DMS153 treated with DMSO at 0.1 percent for 48 hours (cell line): ENCODE measurements around the gene UXS1.
"Not testable (repeated sequence)": the region's sequence is repeated elsewhere in the genome, so short reads cannot be mapped to it uniquely, and the experiment has no call there.

Source experiments
- DNase-seq: peaks from one replicate; lab custom pipeline; 2025; ENCODE audit not compliant: unreplicated experiment; lab: John Stamatoyannopoulos, UW

UXS1 gene

DNA sequence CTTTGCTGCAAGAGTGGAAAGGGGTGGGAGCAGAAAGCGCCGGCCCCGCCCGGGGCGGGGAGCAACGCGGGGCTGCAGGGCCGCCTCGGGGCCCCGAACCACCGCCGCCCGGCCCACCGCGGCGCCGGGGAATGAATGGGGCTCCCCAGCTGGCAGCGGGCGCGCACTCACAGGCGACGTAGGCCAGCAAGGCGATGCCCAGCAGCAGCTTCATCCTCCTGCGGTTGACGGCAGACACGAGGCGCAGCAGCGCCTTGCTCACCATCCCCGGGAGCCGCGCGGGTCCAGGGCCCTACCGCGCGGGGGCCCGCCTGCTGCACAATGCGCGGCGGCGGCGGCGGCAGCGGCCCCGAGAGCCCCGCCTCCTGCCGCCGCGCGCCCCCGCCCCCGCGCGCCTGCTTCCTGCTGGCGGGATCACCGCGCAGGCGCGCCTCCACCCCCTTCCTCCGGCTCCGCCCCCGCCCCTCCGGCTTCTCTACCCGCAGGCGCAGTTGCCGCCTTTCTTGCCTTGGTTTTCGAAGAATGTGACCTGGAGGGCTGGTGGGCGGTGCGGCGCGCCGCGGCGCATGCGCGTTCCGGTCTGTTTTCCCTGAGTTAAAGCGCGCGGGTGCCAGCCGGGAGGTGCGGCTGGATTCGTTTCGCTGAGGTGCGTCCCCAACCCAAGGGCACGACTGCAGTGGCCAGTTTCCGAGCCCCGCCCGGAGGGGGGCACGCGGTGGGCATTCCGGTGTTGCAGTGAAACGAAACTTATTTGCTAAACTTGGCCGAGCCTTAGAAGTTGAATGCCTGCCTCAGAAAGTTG lies at the start of gene UXS1:
Gene UXS1, minus strand, starts transcription at position 325 of the 802 bp plus-strand sequence. Its CDS starts 60 bp downstream, at position 265.
- DNase-seq: peak; percentile 93

DNA sequence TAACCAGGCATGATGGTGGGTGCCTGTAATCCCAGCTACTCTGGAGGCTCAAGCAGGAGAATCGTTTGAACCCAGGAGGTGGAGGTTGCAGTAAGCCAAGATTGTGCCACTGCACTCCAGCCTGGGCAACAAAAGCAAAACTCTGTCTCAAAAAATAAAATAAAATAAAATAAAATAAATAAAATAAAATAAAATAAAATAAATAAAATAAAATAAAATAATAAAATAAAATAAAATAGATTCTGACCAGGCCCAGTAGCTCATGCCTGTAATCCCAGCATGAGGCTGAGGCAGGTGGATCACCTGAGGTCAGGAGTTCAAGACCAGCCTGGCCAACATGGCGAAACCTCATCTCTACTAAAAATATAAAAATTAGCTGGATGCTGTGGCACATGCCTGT lies 45.4 kb upstream of the UXS1 start:
- DNase-seq: not testable (repeated sequence)

DNA sequence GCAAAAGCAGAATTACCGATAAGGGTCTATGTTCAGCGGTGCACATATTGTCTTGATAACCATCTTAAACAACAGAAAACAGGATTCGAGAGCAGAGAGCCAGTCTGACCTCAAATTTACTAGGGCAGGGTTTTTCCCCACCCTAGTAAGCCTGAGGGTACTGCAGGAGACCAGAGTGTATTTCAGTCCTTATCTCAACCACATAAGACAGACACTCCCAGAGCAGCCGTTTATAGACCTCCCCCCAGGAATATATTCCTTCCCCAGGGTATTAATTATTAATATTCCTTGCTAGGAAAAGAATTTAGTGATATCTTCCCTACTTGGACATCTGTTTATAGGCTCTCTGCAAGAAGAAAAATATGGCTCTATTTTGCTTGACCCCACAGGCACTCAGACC lies 41.3 kb upstream of the UXS1 start:
- not testable (repeated sequence) for DNase-seq

DNA sequence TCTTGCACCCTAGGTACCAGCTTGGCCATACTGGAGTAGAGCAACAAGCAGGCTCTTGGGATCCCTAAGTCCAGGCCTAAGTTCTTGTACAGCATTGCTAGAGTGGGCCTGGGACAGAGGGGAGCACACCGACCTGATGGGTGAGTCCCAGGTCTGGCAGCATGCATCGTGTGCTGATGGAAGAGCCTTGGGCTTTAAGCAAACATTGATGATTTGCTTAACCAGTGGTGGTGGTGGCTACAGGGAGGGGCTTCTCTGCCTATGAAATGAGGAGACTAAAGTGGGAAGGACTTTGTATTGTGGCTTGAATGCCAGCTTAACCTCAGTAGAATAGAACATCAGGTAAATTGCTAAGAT lies 39.2 kb upstream of the UXS1 start:
- no peak for DNase-seq

DNA sequence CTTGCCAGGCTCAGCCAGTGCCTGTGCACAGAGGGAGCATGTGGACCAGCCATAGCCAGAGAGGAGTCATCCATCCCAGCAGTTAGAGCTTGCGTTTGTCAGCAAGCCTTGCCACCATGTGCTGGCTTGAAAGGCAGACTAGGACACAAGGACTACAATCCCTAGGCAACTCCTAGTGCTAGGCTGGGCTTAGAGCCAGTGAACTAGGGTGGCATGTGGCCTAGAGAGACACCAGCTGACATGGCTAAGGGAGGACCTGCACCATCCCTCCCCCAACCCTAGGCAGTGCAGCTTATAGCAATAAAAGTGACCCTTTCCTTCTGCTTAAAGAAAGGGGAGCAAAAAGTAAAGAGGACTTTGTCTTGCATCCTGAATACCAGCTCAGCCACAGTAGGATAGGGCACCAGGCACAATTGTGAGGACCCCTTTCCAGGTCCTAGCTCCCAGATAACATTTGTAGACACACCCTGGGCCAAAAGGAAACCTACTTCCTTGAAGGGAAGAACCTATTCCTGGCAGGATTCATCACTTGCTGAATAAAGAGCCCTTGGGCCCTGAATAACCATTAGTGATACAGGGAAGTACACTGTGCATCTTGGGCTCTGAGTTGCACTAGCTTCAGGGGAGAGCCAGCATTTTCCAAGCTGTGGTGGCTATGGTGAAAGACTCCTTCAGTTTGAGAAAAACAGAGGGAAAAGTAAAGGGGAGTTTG lies 38.7 kb upstream of the UXS1 start:
- no peak for DNase-seq

DNA sequence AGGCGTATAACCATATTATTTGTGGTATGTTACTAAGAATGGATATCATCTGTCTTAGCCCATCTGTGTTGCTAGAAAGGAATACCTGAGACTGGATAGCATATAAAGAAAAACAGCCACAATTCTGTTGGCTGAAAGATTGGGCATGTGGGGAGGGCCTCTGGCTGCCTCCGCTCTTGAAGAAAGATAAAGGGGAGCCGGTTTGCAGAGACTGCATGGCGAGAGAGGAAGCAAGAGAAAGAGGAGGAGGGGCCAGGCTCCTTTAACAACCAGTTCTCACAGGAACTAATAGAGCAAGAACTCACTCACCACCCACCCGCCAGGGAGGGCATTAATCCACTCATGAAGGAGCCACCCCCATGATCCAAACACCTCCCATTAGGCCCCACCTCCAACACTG lies 29.2 kb upstream of the UXS1 start:
- no peak for DNase-seq

DNA sequence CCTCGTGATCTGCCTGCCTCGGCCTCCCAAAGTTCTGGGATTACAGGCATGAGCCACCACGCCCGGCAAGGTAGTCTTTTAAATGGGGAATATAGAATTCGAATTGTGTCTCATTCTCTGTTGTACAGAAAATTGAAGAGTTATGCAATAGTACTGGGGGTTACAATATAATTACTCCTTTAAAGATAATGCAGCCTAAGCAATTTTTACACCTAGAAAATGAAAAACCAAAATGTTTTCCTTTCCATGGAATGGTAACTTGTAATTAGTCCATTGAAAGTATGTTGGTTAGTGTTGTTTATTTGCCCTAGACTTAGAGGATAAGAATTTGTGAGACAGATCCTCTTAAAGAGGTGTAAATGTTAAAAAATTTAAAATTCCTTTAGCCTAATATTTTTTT lies 28.0 kb upstream of the UXS1 start:
- DNase-seq: not testable (repeated sequence)

DNA sequence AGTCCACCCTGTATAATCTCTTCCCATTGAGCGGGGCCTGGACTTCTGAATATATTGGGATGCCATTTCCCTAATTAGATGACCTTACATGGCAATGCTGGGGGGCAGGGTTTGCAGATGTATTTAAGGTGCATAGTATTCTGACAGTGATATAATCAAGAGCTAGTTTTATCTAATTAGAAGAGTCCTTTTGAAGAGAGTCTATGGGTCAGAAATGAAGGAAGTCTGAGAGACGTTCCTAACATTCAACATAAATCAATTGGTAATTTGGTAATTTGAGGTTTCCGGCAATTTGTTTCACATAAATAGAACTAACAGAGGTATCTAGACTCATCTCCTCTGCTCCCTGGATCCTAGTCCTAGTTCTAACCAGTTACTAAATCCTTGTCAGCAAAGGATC lies 25.7 kb upstream of the UXS1 start:
- DNase-seq: no peak

DNA sequence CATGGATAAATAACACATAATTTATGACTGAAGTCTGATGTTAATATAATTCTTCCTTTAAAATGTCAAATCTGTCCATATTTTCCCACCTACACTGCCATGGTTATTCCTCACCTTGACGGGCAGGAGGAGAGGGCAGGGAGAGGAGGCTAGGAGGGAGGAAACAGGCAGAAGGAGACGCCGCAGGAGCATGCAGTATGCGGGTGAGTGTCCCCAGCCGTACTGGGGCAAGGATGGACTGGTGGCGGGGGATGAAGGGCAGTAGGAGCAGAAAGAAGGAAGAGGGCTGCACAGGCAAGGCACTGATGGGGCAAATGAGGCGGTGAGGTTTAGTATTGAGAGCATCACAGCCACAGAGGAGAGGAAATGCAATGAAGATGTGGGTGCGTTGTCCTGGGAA lies 25.1 kb upstream of the UXS1 start:
- not testable (repeated sequence) for DNase-seq

DNA sequence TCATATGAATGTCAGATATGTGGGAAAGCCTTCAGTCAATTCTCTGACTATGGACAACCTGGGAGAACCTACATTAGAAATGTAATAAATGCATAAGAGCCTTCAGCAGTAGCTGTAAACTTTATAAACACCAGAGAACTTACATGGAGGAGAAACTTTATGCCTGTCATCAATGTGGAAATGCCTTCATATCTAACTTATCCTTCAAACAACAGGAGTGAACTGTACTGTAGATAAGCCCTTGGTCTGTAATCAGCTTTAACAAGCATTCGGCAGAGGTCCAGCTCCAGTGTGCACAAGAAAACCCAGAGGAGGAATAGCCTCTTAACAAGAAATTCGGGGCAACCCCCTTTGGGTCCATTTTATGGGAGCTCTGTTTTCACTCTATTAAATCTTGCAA lies 14.8 kb upstream of the UXS1 start:
- DNase-seq: no peak

DNA sequence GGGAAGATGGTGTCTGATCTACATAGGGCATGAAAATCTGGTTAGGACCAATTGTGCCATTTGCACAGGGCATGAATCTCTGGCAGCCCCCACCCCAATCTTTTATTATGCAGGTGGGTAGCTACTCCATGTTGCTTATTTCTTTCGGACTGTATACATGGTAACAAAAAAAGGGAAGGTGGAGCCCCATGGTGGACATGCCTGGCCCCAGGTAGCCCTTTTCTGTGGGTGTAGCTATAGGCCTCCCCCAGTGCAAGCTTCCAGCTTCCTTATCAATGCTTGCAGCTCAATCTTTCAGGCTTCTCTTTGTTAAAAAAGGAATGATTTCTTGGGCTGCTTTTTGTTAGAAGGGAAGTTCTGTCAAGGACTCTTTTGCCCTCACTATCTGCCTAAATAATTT lies 14.3 kb upstream of the UXS1 start:
- DNase-seq: no peak

DNA sequence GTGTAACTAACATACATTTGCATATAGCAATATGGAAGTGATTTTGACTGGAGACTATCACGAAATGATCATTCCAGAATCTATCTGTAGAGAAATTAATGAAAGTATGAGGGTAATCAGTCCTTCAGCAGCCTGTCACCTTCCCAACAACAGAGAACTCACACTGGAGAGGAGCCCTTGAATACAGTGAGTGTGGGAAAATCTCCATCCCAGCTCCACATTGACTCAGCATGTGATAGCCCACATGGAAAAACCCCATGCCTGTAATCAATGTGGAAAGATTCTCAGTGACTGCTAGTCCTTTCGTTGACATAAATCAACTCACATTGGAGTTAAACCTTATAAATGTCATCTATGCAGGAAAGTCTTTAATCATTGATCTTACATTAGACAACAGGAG lies 13.1 kb upstream of the UXS1 start:
- DNase-seq: no peak

DNA sequence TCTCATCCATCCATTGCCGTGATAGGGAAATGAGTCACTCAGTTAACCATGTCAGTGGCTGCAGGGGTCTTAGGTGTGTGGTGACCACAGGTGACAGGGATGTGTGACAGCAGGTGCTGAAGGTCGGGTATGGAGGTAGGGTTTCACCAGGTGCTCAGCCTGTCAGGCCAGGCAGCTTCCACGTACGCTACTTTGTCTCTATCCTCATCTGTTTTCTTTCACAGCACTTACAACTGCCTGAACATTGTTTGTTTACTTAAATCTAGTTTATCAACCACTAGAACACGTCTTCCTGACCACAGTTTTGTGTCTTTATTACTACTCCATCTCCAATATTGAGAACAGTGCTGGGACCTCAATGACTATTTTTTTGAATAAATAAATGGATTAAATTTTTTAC lies 11.4 kb upstream of the UXS1 start:
- peak; percentile 13 for DNase-seq

DNA sequence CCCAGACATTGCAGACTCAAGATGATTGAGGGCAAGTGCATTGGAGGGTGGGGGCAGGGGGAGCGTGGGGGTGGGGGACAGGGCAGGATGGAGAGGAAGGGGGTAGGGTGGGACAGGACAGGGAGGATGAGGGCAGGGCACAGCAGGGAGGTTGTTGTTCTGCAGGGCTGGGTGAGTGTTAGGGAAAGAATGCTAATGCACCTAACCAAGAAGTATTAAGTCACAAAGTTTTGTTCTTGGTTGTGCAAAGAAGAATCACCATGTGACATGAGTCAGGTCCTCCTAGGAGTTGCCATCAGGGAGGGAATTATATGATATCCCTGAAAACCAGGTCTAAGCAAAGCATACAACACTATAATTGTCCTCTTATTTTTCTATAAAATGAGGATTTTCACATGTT lies 10.4 kb upstream of the UXS1 start:
- not testable (repeated sequence) for DNase-seq

DNA sequence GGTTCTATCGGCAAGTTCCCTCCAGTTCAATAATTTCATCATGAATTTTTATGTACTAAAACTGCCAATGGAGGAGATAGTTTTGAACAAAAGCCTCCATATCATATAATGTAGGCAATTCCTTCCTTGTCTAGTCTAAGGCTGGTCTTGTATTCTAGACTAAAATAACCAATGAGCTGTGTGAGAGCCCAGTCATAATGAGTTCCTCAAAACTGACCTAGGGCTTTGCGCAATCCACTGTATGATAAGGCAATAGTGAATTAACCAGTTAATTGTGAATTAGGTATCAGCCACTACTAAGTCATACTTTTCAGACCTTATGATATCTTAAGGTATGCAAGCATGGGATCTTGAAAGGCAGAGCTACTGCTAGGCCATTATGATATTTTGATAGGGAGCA lies 7.6 kb upstream of the UXS1 start:
- no peak for DNase-seq

DNA sequence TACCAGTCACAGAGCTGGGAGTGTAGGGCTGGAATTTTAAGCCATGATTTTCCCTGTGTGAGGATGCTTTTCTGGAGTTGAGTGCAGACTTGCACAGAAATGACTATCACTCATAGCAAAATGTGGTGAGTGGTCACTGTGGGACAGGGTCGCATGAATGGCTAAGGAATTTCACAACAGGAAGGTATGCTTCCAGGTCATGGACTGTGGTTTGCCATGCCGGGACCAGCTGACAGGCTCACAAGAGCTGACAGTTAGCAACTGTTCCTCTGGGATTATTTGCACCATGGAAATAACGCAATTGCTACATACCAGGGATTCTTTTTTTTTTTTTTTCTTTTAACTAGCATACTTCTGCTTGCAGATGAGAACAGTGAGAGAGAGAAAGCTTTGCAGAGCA lies 3.8 kb upstream of the UXS1 start:
- no peak for DNase-seq

DNA sequence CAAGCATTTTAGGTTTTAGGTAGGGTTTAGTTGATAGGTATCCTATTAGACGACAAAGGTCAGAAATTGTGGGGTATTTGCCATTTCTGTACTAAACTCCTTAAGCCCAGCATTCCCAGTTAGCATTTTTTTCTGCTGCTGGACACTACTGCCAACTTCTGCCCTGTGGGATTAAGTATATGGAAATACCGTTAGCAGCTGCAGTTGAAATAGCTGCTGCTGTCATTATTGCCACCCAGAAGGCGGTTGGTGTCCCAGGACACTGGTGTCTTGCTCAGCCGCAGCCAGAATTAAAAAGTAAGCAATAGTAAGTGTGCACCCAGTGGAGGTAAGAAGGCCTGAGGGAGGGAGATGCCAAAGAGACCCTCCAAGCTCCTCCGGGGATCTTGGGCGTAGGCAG lies 1.9 kb upstream of the UXS1 start:
- no peak for DNase-seq

DNA sequence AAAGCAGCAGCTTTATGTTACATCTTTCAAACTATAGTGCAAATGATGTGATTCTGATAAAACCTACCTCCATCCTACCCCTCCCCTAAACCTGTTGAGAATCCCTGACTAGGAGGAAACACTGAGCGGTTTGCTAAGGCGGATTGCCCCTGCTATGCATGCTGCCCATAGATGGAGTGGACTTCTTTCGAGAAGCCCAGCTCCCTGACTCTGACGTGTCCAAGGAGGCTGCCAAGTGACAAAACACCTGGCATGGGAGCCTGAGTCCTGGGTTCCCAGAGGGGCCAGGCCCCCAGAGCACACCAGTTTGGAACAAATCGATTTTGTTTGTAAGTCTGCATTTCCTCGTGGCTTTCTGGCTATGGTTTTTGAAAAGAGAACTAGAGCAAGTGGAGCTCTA lies 1.4 kb upstream of the UXS1 start:
- no peak for DNase-seq

DNA sequence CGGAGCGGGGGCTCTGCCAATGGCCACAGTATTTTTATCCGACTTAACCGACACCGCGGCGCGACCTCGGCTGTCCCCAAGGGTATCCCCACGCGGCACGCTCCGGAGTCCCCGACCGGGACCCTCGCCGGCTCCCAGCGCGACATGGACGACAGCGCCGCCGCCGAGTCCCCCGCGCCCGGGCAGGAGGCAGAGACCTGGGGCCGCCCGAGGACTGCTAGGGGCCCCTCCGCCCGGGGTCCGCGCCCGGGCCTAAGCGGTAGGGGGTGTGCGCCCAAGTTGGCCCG lies 468 bp downstream of the UXS1 start:
- DNase-seq: no peak

DNA sequence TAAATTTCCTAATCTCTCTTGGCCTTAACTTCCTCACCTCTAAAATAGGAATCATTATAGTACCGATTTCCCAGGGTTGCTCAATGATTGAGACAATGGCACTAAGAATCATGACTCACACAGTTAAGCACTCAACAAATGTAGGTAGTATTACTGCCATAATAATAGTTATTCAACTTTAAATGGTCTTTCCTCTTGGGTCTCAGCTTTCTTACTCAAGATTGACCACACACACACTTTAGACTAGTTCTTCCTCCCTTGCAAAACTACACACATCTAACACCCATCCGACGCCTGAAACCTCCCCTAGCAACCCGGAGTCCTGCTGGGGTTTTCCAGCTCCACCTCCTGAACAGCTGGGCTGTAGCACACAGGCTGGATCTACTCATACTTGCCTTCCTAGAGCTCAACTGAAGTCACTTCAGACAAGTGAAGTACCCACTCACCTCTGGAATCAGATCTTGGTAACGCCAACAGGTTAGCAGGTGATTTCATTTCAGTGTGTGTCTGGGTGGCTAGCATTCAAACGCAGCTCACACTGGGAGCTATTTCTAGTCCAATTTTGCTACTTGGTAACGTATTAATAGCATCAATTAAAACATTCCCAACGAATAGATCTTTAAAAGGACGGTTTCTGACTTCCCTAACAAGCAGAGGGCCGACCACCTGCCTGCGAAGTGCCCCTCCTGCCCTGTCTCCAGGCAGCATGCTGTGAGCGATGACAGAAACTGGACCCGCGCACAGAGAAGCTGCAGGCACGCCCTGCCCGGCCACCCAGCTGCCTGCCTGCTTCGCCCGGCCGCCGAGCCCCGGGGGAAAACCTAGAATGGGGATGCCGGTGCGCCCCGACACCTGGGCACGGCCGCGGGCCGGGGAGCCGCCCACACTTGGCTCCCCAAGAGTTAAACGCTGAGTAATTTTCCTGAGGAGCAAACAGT lies 1.1 kb downstream of the UXS1 start:
- DNase-seq: peak; percentile 8

DNA sequence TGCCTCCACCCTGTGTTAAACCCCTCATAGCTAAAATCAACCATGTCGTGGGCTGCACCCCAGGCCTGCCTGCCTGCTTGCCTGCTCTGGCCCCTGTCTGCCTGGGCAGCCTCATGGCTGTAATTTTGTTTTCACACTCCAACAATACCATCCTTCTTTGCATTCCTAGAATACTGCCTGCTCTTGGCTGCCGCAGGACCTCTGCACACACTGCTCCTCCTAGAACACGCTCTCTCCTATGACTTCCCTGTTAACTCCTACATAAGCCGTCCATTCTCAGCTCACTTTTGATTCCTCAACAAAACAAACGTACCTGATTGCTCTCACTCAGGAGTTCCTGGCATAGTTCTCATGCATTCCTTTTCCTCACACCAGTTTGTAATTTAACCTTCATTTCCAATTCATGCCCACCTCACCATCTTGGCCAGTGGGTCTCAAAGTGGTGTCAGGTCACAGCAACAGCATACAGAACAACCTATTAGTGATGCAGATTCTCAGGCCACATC lies 2.5 kb downstream of the UXS1 start:
- no peak for DNase-seq
